A673 (cell line): Measurements from ENCODE around the gene SAAL1. TPM values are rescaled to one million over a fixed set of nuclear protein-coding genes. Genes with fewer than 3 reads are reported as not detected.

Experiments used
- BruUV-seq: library from RNA; stranded (reverse); fragments of 400-500 nt; replicated peaks from 2 replicates; lab custom pipeline; 2021; lab: Mats Ljungman, UMichigan
- CTCF ChIA-PET: fragments of 300-600 bp; sonication (Branson Sonifier 250); formaldehyde crosslinking; loops from one replicate; lab custom pipeline; 2022; ENCODE audit warnings: antibody characterized with exemption; lab: Charles Lee
- POLR2A ChIA-PET: fragments of 300-600 bp; sonication (Branson Sonifier 250); formaldehyde crosslinking; loops from one replicate; lab custom pipeline; 2022; ENCODE audit warnings: antibody characterized with exemption; ENCODE audit not compliant: low non-redundant PET; lab: Charles Lee
- DNase-seq: peaks from one replicate; pipeline ENCODE4 v3.0.0-alpha.2; 2015; ENCODE audit warnings: low spot score
- H3K27ac ChIP-seq: fragments of 200-600 bp; sonication (generic); 2 replicates; pipeline ENCODE4 v1.5.1; 2016; ENCODE audit warnings: mixed run types, low read depth, mild to moderate bottlenecking, mixed read lengths, antibody characterized with exemption, low read length; ENCODE audit not compliant: poor library complexity, severe bottlenecking
- H3K27me3 ChIP-seq: fragments of 200-600 bp; sonication (generic); replicated peaks from 2 replicates; pipeline ENCODE4 v1.6.1; 2017; ENCODE audit warnings: mixed run types, low read depth, mild to moderate bottlenecking, mixed read lengths, antibody characterized with exemption, low read length; ENCODE audit not compliant: insufficient read depth, poor library complexity
- H3K36me3 ChIP-seq: fragments of 200-600 bp; sonication (generic); 2 replicates; pipeline ENCODE4 v1.6.1; 2016; ENCODE audit warnings: mixed run types, mild to moderate bottlenecking, mixed read lengths, antibody characterized with exemption, low read length; ENCODE audit not compliant: insufficient read depth, poor library complexity, severe bottlenecking
- H3K4me1 ChIP-seq: fragments of 200-600 bp; sonication (generic); 2 replicates; pipeline ENCODE4 v1.6.1; 2017; ENCODE audit warnings: mixed run types, mild to moderate bottlenecking, mixed read lengths, antibody characterized with exemption, low read length; ENCODE audit not compliant: insufficient read depth, poor library complexity, severe bottlenecking
- H3K4me3 ChIP-seq: fragments of 200-600 bp; sonication (generic); 2 replicates; pipeline ENCODE4 v1.5.1; 2016; ENCODE audit warnings: low read depth, mixed run types, mild to moderate bottlenecking, mixed read lengths, low read length; ENCODE audit not compliant: poor library complexity, severe bottlenecking
- H3K9me3 ChIP-seq: fragments of 200-600 bp; sonication (generic); 2 replicates; pipeline ENCODE4 v1.6.1; 2016; ENCODE audit warnings: mixed run types, low read depth, mild to moderate bottlenecking, mixed read lengths, antibody characterized with exemption, low read length; ENCODE audit not compliant: poor library complexity, severe bottlenecking
- EZH2 ChIP-seq: fragments of 200-600 bp; sonication (generic); IDR thresholded peaks from 2 replicates; pipeline ENCODE4 v1.6.1; 2017; ENCODE audit warnings: borderline replicate concordance, low read depth, mild to moderate bottlenecking, mixed read lengths, antibody characterized with exemption, low read length; ENCODE audit not compliant: poor library complexity, severe bottlenecking
- intact Hi-C: fragments of 100-400 bp; cut with micrococcal nuclease; formaldehyde crosslinking; loops from one replicate; pipeline ENCODE4 v1.10.0; 2022; ENCODE audit not compliant: unreplicated experiment
- total RNA-seq: library from RNA; stranded (reverse); gene quantifications from 2 replicates; pipeline ENCODE4 v1.2.3, GENCODE V29; 2021
- TF ChIP-seq, protein P1 (sequence below): fragments of 300-800, 200-600 bp; sonication (generic); conservative IDR thresholded peaks from 2 replicates; pipeline ENCODE4 v1.5.1; 2017; ENCODE audit warnings: low read depth, mild to moderate bottlenecking, antibody characterized with exemption, low read length, moderate library complexity, mixed read lengths

Gene SAAL1
- total RNA-seq, 1 experiment from 2014 or later: 39.5 TPM

DNA sequence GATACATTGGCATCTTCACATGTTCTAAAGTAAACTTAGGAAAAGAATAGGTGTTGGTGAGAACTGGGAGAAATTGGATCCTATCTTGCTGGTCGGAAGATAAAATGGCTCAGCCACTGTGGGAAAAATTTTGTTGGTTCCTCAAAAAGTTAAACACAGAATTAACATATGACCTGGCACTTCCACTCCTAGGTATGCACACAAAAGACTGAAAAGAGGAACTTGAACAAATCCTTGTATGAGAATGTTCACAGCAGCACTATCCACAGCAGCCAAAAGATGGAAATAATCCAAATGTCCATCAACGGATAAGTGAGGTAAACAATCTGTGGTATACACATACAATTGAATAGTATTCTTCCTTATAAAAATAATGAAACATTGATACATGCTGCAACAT, 55.0 kb downstream of the SAAL1 start:
- ChIA-PET POLR2A (no interaction called here), CTCF (no interaction called here)
- Histone ChIP-seq H3K36me3 (no peaks in the 10 kb centered on the region), H3K27ac (no peak overlapping the region), H3K27me3 (peaks cover 22% of the 10 kb centered on the region), H3K4me1 (no peaks in the 10 kb centered on the region), H3K4me3 (no peak overlapping the region), H3K9me3 (no peaks in the 10 kb centered on the region)
- no TSS peak for BruUV-seq
- DNase-seq: no peak
- TF ChIP-seq, protein P1, sequence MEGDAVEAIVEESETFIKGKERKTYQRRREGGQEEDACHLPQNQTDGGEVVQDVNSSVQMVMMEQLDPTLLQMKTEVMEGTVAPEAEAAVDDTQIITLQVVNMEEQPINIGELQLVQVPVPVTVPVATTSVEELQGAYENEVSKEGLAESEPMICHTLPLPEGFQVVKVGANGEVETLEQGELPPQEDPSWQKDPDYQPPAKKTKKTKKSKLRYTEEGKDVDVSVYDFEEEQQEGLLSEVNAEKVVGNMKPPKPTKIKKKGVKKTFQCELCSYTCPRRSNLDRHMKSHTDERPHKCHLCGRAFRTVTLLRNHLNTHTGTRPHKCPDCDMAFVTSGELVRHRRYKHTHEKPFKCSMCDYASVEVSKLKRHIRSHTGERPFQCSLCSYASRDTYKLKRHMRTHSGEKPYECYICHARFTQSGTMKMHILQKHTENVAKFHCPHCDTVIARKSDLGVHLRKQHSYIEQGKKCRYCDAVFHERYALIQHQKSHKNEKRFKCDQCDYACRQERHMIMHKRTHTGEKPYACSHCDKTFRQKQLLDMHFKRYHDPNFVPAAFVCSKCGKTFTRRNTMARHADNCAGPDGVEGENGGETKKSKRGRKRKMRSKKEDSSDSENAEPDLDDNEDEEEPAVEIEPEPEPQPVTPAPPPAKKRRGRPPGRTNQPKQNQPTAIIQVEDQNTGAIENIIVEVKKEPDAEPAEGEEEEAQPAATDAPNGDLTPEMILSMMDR: no peak
- no peak for TF ChIP-seq EZH2
- intact Hi-C loops: no loop called here

DNA sequence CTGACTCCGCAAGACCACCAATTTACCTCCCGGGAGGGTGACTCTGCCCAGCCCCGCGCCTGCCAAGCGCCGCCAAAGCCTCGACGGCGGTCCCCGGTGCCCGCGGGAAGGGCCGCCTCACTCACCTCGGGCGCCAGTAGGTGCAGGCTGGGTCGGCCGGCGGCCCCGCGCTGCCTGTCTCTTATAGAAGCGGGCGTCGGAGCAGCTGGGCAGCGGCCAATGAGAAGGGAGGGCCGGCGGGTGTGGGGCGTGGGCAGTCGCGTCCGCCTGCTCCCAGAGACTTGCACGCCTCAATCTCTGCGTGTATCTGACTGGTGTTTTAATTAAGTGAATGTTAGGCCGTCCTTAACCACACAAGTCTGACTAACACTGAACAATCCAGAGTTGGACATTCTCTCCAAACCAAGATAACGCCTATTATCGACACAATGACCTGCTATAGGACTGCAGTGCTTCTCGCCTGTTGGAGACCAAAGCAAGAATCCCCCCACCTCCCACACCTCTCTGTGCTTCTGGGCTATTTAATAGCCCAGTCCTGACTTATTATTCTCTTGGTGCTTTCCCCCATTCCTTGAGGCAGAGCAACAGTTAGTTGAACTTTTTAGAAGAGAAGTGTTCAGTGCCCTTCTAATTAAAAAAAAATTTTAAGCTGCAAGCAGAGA, 59.6 kb downstream of the SAAL1 start, which contains the start of gene TPH1:
Gene TPH1 (minus strand): TSS at position 154 of the 662 bp plus-strand sequence. CDS start 5,507 bp downstream, outside the sequence.
- POLR2A ChIA-PET: no interaction called here
- no peak for DNase-seq
- H3K9me3 ChIP-seq: no peaks in the 10 kb centered on the region
- no peak within 1 kb of the TSS for H3K4me3 ChIP-seq
- TF ChIP-seq EZH2: peak; percentile 68
- TF ChIP-seq, protein P1: no peak
- no peaks in the 10 kb centered on the region for H3K4me1 ChIP-seq
- CTCF ChIA-PET: no interaction called here
- H3K27ac ChIP-seq: no peak within 1 kb of the TSS
- BruUV-seq: no TSS peak
- peaks cover 67% of the 10 kb centered on the region for H3K27me3 ChIP-seq
- intact Hi-C loops: no loop called here
- no peaks in the 10 kb centered on the region for H3K36me3 ChIP-seq

DNA sequence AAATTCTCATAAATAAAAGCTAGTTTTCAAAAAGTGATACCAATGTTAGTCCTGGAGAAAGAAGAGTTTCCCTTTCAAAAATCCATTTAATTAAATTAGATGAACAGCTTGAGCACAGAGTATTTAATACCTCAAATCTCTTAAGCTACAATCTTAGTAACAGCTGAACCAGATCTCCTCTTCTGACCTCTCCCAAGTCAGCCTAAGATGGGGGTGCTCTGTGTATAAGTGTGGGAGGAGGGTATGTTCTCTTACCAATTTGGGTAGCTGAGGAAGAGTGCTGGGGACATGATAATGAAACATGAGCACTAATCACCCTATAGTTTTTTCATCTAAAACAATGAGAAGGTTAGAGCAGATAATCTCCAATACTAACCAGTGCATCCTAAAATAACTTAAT, 69.4 kb downstream of the SAAL1 start:
- H3K27me3 ChIP-seq: peaks cover 19% of the 10 kb centered on the region
- intact Hi-C loops: no loop called here
- H3K36me3 ChIP-seq: no peaks in the 10 kb centered on the region
- no TSS peak for BruUV-seq
- no peaks in the 10 kb centered on the region for H3K9me3 ChIP-seq
- CTCF ChIA-PET: no interaction called here
- POLR2A ChIA-PET: interaction anchor here (0.6 kb wide), 1 partner anchor 54 kb away, joined by 3 read pairs; no protein-coding TSS in a partner anchor
- H3K27ac ChIP-seq: no peak overlapping the region
- no peak for DNase-seq
- no peaks in the 10 kb centered on the region for H3K4me1 ChIP-seq
- TF ChIP-seq, protein P1: no peak
- no peak overlapping the region for H3K4me3 ChIP-seq

Other genes with a start within 250 kb of the SAAL1 start
- 15.2 and 16.7 TPM in 2 replicates for gene SERGEF, start 93.0 kb downstream of the SAAL1 start, total RNA-seq
- gene TPH1, start 59.8 kb downstream of the SAAL1 start, total RNA-seq: 0.21 and 0.24 TPM in 2 replicates
- not detected in 2 replicates for gene MRGPRX3, start 26.5 kb upstream of the SAAL1 start, total RNA-seq
- gene MRGPRX4, start 66.8 kb upstream of the SAAL1 start, total RNA-seq: not detected in 2 replicates
- gene SAA4, start 130.7 kb upstream of the SAAL1 start, total RNA-seq: not detected in 2 replicates
- 1.2 TPM in 1 of 2 replicates, not detected in the other for gene SAA2, start 142.6 kb upstream of the SAAL1 start, total RNA-seq
- 0.63 TPM in 1 of 2 replicates, not detected in the other for gene SAA1, start 160.2 kb upstream of the SAAL1 start, total RNA-seq
- 17.7 and 18.9 TPM in 2 replicates for gene HPS5, start 216.1 kb upstream of the SAAL1 start, total RNA-seq
- gene GTF2H1, start 216.5 kb upstream of the SAAL1 start, total RNA-seq: 46.9 and 56.2 TPM in 2 replicates